Head of caudate nucleus (tissue), 42 donors: ENCODE data around the gene HJURP.
A peak's percentile ranks its signal among the peaks of the same experiment; 100 is the strongest.

Experiments
- DNase-seq, 42 donors: peaks; one replicate each; pipeline versions ENCODE4 v3.0.0 to v3.0.0-alpha.2; 2020 to 2021; ENCODE audit warnings: mixed read lengths in 7 of 42
- intact Hi-C: fragments of 100-400 bp; cut with DNase I; formaldehyde crosslinking; loops from one replicate; pipeline ENCODE4 v1.15.0; 2022

The HJURP gene

GRCh38 chr2:233833345-233833744 lies 21.0 kb downstream of the HJURP start:
- intact Hi-C loops, result no loop called here
- peak in 5 of 42 donors; percentile 9 to 40 (median 17) for DNase-seq

- DNase-seq, result peak in 7 of 42 donors; percentile 2 to 30 (median 11)
These were observed 21.4 kb downstream of the HJURP start for GRCh38 chr2:233832869-233833311.

GRCh38 chr2:233832414-233832813 lies 21.9 kb downstream of the HJURP start:
- DNase-seq, result peak in 2 of 42 donors; percentile 5 to 16
- intact Hi-C loops, result no loop called here

More at GRCh38 chr2:233832869-233833311, 21.4 kb downstream of the HJURP start:
- intact Hi-C loops, result no loop called here

- intact Hi-C loops, result no loop called here
- DNase-seq, result peak in 3 of 42 donors; percentile 5 to 22 (median 16)
These were observed 22.5 kb downstream of the HJURP start for GRCh38 chr2:233831861-233832260.

- intact Hi-C loops, result no loop called here
- peak in 6 of 42 donors; percentile 2 to 34 (median 14) for DNase-seq
These were observed 23.2 kb downstream of the HJURP start for GRCh38 chr2:233831011-233831721.

GRCh38 chr2:233830111-233830802 lies 24.1 kb downstream of the HJURP start:
- intact Hi-C loops, result no loop called here
- peak in 7 of 42 donors; percentile 0 to 22 (median 3) for DNase-seq

- peak in 8 of 42 donors; percentile 3 to 32 (median 16) for DNase-seq
- intact Hi-C loops, result no loop called here
These were observed 24.9 kb downstream of the HJURP start for GRCh38 chr2:233829193-233830110.

- peak in 8 of 42 donors; percentile 0 to 24 (median 14) for DNase-seq
- intact Hi-C loops, result no loop called here
These were observed 25.7 kb downstream of the HJURP start for GRCh38 chr2:233828546-233829192.

- intact Hi-C loops, result no loop called here
- DNase-seq, result peak in 5 of 42 donors; percentile 3 to 22 (median 7)
These were observed 30.0 kb downstream of the HJURP start for GRCh38 chr2:233824373-233824772.

GRCh38 chr2:233823731-233824121 lies 30.6 kb downstream of the HJURP start:
- intact Hi-C loops, result no loop called here
- peak in 8 of 42 donors; percentile 2 to 18 (median 10) for DNase-seq

GRCh38 chr2:233822781-233823730 lies 31.3 kb downstream of the HJURP start:
- DNase-seq, result peak in 9 of 42 donors; percentile 1 to 32 (median 4)
- intact Hi-C loops, result no loop called here

GRCh38 chr2:233822101-233822771 lies 32.1 kb downstream of the HJURP start:
- intact Hi-C loops, result no loop called here
- peak in 8 of 42 donors; percentile 1 to 26 (median 10) for DNase-seq

GRCh38 chr2:233821709-233822100 lies 32.6 kb downstream of the HJURP start:
- peak in 5 of 42 donors; percentile 2 to 21 (median 5) for DNase-seq
- intact Hi-C loops, result no loop called here

GRCh38 chr2:233821196-233821595 lies 33.1 kb downstream of the HJURP start:
- intact Hi-C loops, result no loop called here
- peak in 3 of 42 donors; percentile 4 to 15 (median 5) for DNase-seq

GRCh38 chr2:233820774-233821105 lies 33.6 kb downstream of the HJURP start:
- intact Hi-C loops, result no loop called here
- DNase-seq, result peak in 4 of 42 donors; percentile 10 to 16 (median 12)

- peak in 4 of 42 donors; percentile 10 to 29 (median 10) for DNase-seq
These were observed 34.2 kb downstream of the HJURP start for GRCh38 chr2:233819884-233820773.

More at GRCh38 chr2:233819884-233820773, 34.2 kb downstream of the HJURP start:
- intact Hi-C loops, result no loop called here
